ENCODE measurements around the gene WDR46.
A peak's percentile ranks its signal among the peaks of the same experiment; 100 is the strongest.

The WDR46 gene, protein sequence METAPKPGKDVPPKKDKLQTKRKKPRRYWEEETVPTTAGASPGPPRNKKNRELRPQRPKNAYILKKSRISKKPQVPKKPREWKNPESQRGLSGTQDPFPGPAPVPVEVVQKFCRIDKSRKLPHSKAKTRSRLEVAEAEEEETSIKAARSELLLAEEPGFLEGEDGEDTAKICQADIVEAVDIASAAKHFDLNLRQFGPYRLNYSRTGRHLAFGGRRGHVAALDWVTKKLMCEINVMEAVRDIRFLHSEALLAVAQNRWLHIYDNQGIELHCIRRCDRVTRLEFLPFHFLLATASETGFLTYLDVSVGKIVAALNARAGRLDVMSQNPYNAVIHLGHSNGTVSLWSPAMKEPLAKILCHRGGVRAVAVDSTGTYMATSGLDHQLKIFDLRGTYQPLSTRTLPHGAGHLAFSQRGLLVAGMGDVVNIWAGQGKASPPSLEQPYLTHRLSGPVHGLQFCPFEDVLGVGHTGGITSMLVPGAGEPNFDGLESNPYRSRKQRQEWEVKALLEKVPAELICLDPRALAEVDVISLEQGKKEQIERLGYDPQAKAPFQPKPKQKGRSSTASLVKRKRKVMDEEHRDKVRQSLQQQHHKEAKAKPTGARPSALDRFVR

DNA sequence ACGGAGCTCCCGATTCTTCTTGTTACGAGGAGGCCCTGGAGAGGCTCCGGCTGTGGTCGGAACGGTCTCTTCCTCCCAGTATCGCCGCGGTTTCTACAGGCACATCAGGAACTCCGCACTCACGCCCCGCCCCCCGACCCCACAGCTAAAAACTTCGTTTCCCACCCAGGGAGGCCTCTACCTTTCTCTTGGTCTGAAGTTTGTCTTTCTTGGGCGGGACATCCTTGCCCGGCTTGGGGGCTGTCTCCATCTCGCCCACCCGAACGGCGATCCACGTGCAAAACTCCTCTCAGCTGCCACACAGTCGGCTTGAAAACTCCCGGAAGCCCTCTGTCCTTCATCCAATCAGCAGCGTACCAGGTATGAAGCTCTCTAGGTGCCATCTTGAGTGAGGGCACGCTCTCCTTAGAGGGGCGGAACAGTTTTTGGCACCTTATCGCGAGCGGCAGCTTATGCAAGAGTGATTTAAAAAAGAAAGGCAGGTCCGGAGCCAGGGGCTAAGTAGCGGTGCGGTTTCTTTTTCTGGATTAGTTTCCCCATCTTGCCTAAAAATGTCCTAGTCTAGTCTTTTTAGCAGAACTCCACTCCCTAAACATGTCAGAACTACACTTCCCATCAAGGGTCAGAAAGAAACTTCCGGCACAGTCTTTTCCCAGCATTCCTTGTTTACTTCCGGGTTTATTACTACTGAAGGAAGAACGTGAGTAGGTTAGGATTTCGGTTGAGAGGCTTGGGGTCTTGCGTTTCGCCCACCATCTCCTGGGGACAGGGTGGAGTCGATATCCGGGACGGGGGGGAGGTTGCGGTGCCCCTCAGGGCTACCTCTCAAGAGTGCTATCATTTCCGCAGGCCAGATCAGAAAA, at the start of gene WDR46, which contains the start of gene PFDN6:
WDR46 (minus strand) TSS at position 319 of the 863 bp plus-strand sequence; CDS start at position 250, 69 bp downstream.
PFDN6 (plus strand) TSS at position 681 of the 863 bp plus-strand sequence. CDS start 256 bp downstream, outside the sequence.
- DNase-seq (ENCODE audit: low read depth in 3 of 3): peak; percentile 46 to 67 (median 66)

DNA sequence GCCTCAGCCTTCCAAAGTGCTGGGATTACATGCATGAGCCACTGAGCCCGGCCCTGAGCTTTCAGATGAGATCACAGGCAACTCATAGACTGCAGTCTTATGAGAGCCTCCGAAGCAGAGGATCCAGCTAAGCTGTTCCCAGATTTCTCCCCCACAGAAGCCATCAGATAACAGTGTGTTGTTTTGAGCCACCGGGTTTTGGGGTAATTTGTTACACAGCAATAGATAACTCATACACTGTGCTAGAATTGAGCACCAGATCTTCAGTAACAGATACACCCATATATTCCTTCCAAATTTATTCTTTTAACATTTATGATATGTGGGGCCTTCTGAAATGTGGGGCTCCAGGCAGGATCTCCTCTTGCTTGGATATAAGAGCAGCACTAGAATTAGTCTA, 47.5 kb upstream of the WDR46 start:
- no peak for DNase-seq (ENCODE audit: low read depth in 3 of 3)

DNA sequence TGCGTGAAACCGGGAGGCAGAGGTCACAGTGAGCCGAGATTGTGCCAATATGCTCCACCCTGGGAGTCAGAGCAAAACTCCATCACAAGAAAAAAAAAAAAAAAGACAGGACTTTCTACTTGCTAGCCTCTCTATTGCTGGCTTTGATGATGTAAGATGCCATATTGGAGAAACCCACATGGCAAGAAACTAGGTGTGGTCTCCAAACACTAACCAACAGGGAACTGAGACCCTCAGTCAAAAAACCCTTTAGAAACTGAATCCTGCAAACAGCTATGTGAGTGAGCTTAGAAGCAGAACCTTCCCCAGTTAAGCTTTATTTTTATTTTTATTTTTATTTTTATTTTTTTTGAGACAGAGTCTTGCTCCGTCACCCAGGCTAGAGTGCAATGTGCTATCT, 46.9 kb upstream of the WDR46 start:
- no peak for DNase-seq (ENCODE audit: low read depth in 3 of 3)

DNA sequence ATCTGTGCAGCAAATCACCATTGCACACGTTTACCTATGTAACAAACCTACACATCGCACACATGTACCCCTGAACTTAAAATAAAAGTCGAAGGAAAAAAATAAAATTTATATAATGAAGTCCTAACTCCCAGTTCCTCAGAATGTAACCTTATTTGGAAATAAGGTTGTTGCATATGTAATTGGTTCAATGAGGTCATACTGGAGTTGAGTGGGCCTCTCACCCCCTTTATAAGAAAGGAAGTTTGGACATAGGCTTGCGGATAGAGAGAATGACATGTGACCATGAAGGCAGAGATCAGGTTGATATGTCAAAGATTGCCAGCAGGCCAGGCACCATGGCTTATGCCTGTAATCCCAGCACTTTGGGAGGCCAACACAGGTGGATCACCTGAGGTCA, 44.6 kb upstream of the WDR46 start:
- no peak for DNase-seq (ENCODE audit: low read depth in 3 of 3)

DNA sequence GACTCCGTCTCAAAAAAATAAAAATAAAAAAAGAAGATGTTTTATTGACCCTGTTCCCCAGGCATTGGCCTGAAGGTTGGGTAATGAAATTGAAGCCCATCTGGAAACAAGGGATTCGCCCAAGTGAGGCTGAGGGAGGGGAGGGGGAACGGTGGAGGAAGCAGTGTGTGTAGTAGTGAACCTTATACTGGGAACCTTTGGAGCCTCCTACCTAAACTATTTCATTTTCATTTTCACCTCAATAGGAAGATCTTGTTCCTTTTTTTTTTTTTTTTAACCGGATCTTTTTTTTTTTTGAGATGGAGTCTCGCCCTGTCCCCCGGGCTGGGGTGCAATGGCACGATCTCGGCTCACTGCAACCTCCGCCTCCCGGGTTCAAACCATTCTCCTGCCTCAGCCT, 41.7 kb upstream of the WDR46 start:
- no peak for DNase-seq (ENCODE audit: low read depth in 3 of 3)

DNA sequence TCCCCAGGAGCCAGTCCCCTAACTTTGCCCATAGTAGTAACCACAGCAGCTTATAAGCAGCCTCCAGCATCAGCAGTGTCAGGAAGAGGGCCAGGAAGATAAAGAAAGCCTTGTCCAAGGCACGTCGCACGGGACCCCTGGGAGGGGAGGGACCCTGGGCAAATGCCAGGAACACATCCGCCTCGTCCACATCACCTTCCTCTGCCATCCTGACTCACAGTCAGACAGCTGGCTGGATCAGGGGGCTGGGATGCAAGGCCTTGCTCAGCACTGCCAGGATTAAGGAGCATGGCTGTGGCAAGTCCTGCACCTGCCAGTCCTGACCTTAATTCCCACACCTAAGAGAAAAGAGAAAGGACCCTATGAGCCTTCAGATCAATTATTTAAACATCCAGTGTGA, 40.0 kb upstream of the WDR46 start:
- no peak for DNase-seq (ENCODE audit: low read depth in 3 of 3)

DNA sequence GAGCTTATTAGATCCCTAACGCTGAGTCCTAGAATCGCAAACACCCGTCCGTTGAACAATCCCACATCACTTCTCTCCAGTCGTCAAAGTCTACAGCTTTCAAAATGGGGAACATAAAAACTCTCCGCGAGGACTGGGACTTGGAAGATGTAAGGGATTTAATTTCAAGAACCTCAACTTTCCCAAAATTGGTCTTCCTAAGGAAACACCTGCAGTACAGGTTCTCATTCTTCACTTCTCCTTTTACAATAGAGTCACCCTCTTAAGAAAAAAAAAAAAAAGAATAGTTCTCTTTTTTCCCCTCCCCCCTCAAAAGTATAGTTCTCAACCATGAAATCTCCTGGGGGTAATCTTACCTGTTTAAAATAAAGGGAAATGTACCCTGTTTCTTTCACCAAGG, 35.1 kb upstream of the WDR46 start:
- no peak for DNase-seq (ENCODE audit: low read depth in 3 of 3)

DNA sequence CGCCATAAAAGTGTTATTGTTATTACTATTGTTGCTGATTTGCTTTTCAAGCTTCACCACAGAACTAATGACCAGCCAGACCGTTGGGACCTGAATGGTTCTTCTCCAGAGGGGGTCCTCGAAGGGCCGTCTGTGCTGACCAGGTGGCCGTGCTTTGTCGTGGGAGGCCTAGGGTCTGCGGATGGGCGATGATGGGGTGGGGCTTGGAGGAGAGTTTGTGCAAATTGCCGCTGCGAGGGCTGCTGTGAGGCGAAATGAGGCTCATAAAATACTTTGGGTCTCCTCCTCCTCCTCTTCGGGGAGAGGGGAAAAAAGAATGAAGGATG, 34.5 kb upstream of the WDR46 start:
- DNase-seq (ENCODE audit: low read depth in 3 of 3): no peak

DNA sequence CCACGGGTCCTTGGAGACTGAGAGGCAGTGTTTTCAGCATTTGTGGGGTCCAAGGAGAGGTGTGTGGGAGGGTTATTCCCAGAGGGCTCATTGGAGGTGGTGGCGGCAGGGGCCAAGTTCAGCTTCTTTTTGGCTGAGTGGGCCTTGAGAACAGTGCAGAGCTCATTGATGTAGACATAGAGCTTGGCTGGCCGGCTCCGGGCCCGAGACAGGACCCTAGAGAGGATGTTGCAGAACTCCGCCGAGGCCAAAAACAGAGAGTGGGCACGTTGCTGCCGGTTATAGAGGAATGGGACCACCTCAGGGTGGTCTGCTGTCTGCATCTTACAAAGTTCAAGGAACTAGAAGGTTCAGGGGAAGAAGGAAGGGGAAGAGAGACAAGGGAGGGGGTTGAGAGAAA, 32.2 kb upstream of the WDR46 start:
- no peak for DNase-seq (ENCODE audit: low read depth in 3 of 3)

DNA sequence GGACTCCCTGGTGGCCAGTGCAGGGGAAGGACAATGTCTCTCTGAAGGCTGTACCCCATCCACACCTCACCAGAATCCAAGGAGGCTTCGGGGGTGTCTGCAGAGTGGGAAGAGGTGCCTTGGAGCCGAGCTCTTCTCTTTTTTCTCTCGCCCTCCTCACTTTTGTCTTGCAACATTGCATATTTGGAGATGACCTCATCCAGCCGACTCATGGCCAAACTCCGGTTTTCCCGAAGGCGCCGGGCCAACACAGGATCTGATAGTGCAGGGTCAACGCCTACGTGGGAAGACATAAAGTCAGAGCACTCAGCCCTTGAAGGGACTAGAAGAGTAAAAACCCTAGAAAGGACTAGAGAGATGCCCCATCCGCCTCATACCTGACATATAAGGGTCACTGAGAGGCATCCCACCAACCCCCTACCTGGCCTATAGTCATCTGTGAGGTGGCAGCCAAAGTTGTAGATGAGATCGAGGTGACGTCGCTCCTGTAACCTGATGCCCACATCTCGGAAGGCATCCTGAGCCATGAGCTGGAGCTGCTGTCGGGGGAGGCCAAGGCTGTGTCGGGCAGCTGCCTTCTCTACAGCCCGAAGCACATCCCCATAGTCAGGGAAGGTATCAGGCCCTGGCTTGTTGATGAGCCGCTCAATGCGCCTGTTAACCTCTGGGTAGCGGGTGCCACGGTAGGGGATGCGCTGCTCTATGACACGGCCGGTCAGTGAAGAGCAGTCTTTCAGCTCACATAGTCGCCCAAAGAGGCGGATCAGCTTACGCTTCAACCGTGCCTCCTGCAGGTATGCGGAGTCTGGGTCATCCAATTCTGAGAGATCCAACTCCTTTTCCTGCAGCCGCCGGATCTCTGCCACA, 31.5 kb upstream of the WDR46 start:
- DNase-seq (ENCODE audit: low read depth in 3 of 3): no peak

DNA sequence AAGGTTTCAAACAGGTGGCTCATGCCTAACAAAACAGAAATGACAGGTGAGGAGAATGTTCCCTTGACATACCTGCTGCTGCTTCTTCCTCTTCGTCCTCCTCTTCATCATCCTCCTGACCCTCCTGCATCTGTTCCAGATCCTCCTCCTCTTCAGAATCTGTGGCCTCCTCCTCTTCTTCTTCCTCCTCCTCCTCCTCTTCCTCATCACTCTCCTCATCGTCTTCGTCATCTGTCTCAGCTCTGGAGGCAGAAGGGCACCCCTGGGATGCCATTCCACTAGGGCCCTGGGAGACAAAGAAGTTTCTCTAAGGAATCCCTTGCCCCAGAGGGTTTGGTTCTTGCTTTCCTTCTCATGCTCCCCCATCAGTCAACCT, 30.9 kb upstream of the WDR46 start:
- DNase-seq (ENCODE audit: low read depth in 3 of 3): no peak

DNA sequence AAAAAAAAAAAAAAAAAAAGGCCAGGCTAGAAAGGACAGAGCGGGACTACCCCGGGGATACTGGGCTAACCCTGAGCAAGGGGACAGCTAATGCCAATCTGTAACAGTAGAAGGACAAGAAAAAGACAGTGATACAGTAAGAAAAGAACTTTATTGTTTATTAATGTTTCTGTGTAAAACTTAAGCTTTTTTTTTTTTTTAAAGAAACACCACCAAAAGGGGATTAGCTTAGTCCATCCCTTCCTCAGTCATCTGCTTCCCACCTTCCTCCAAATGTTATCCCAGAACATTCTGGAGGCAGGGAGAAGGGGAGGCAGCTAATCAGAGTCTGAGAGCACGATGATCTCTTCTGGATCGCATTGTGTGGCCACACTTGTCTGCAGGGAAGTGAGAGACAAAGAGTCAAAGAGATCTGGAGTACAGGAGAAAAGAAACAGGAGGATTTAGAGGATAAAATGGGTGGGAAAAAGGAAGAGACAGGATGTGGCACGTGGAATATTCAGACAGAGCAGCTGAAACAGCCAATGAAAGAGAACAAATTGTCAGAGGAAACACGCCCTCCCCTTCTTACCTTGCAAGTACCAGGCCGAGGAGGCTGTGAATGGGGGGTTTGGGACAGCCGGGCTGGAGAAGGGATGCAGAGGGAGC, 29.5 kb upstream of the WDR46 start:
- DNase-seq (ENCODE audit: low read depth in 3 of 3): no peak

DNA sequence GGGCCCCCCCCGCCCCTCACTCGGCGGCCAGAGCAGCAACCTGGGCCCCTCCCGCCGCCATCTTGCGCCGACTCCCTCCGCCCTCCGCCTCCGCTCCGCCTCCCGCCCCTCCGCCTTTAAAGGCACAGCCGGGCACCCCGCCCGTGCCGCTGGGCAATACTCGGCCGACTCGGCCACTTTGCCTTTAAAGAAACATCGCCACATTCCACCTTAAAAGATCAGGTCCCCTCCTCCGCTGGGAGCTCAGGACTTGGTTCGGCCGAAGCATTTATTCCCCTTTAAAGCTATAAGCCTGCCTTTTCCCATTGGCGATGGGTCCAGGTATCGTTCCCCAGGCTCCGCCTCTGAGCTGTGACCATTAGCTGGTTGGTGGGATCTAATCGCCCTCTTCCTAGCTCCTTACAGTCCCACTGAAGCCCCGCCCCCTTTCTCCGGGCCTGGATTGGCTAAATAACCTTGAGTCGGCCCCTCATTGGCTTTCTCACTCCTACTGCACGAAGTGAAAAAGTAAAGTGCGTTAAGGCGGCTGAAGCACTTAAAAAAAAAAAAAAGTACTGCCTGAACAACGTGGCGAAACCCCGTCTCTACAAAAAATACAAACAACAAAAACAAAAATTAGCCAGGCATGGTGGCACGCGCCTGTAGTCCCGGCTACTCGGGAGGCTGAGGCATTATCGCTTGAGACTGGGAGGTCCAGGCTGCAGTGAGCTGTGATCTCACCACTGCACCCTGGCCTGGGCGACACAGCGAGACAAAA, 28.8 kb upstream of the WDR46 start, which contains the start of gene ZBTB22:
ZBTB22 (minus strand) TSS at position 76 of the 757 bp plus-strand sequence. CDS start 828 bp downstream, outside the sequence.
- DNase-seq (ENCODE audit: low read depth in 3 of 3): peak; percentile 88 to 93 (median 90)

DNA sequence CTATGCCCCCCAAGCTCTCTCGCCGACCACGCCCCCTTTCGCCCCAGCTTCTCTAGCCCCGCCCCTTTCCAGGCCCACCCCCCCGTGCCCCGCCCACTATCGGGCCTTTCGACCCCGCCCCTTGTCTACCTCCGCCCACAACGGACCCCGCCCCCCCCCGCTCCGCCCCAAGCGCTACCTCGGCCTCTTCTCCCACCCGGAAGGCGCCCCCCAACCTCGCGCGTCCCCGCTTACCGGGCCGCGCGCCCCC, 28.3 kb upstream of the WDR46 start:
- DNase-seq (ENCODE audit: low read depth in 3 of 3): no peak

DNA sequence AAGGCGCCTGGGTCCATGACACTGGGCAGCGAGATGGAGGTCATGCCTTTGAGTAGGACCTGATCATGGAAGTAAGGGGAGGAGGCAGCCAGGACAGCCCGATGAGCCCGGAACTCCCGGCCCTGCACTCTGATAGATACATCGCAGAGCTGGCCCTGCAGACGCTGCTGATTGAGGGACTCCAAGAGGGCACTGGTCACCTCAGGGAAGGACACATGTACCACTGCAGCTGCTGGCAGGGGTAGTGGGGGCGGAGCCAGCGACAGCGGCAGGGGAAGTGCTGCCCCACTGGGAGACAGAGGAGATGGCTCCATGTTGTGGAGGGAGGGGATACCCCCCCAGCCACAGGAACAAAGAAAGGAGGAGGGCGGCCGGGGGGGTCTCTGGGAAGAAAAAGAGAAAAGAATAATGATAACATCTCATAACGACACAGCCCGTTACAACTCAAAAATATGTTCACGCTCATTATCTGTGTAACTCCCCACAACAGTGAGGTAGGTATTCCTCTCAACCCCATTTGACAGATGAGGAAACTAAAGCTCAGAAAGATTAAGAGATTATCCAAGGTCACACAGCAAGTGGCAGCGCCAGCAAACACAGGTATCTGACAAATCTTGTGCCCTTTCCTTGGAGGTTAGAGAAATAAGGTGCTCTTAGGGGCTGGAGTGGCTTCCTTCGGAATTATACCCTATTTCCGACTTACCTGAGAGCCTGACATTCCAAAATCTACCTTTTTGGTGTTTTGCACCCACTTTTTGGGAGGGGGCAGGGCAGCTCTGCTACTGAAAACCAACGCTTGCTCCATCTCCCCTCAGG, 27.8 kb upstream of the WDR46 start:
- DNase-seq (ENCODE audit: low read depth in 3 of 3): no peak

DNA sequence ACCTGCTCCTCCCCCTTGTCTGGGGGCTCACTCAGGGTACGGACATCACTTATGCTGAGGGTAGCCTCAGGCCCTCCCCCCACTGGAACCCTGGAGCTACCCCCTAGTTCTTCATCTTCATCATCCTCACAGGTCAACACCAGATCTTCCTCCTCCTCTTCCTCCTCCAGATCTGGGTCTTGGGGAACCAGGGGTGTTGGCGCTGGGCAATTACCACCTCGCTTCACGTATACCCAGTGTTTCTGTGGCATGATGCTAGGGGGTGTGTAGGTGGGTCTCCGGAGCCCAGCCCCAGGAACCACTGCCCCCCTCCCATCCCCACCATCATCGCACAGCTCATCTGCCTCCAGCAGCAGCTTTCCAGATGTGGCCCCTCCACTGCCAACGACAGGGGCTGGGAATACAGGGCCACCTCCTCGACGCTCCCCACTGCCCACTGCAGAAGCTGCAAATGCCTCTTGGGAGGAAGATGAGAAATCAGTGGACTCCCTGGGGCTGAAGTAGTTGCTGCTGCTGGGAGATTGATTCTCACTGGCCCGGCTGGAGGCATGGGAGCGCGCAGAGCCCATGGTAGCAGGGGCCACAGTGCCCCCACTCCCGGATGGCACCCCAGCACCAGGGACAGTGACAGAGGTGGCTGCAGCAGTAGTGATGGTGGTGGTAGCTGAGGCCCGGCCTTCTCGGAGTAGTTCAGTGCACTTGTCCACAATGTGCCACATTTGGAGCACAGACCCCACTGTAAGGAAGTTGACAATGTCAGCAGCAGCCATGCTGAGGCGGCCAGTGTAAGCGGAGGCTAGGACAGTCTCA, 27.0 kb upstream of the WDR46 start:
- DNase-seq (ENCODE audit: low read depth in 3 of 3): no peak

DNA sequence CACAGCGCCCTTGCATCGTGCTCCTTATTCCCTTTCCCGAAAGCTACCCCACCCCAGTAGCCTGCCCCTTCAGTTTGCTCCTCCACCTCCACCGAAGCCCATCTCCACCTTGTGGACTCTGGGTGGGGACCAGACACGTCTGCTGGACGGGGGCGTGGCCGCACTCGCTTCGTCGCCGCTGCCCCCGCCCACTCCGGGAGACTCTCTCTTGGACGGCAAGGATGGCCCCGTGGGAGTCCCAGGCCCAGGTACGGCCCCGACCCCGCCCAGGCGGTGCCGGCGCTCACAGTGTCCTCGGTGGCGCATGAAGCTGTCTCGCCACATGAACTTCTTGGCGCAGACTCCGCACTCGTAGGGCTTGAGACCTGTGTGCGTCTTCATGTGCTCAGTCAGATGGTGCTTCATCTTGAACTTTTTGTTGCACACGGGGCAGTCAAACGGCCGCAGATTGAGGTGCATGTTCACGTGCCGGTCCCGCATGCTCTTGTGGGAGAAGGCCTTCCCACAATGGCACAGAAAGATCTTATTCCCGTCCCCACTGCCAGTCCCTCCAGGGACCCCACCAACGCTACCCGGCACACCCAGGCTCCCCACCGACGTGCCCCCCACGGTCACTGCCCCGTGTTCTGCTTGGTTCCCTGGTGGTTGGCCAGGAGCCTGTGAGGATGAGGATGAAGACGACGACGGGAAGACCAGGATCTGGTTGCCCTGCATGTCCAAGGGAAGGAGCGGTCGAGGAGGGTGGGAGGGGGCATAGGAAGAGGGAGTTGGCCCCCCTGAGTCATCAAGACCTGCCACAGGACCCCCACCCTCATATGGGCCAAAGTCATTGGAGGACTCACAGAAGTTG, 26.1 kb upstream of the WDR46 start:
- DNase-seq (ENCODE audit: low read depth in 3 of 3): no peak

DNA sequence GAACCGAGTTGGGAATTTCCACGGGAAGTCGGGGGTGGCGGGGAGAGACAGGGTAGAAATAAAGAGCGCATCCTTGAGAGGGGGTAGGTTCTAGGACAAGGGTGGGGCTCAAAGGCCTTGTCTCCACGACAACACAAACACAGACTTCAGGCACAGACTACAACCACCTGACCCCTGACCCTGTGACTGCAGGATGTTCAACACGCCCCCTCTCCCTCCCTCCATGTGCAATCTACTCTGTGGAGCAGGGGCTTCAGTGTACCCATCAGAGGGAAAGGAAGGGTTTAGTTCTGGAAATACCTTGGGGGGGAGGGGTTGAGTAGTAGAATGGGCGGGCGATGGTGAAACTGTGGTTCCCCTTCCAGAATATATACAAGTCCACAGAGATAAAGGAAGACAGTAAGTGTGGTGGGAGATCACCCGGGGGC, 25.5 kb upstream of the WDR46 start:
- DNase-seq (ENCODE audit: low read depth in 3 of 3): peak in 2 of 3 experiments; percentile 47 to 55
